ENCODE data around the gene PLK5.

DNA sequence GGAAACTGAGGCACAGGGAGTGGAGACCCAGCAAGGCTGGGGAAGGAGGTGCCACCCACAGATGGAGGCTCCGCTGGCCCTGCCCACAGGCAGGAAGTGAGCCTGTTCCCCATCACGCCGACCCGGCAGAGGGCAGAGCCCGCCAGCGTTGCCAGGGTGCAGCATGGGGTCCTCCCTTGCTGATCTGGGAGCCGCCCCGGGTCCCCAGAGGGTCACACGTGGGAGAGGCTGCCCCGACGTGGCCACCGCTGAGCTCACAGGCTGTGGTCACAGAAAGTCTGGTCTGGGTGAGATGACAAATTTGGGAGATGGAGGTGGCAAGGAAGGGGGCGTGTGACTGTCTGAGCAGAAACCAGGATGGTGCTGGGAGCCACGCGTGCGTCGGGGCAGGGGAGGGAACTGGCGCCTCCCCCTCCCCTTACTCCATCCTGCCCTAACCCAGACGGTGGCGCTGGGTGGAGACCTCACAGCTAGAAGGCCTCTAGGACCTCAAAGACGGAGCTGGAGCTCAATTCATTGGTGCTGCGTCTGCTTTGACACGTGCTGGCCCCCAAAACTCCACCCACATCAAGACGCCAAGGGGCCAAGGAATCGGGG, 36.5 kb downstream of the PLK5 start:
- TF ChIP-seq CTCF (IDR thresholded peaks at IDR 0.05): no peak
- no peak for TF ChIP-seq EZH2 (IDR thresholded peaks at IDR 0.05; ENCODE audit: borderline replicate concordance, insufficient read depth, low read depth, low read length, poor library complexity, severe bottlenecking)
